ENCODE data around the gene HSF4. TPM values are rescaled to one million over a fixed set of nuclear protein-coding genes. Genes with fewer than 3 reads are reported as not detected.
A peak's percentile ranks its signal among the peaks of the same experiment; 100 is the strongest.

The HSF4 gene
- total RNA-seq, 2 experiments from 2014 or later: 9.3 to 10.1 TPM

DNA sequence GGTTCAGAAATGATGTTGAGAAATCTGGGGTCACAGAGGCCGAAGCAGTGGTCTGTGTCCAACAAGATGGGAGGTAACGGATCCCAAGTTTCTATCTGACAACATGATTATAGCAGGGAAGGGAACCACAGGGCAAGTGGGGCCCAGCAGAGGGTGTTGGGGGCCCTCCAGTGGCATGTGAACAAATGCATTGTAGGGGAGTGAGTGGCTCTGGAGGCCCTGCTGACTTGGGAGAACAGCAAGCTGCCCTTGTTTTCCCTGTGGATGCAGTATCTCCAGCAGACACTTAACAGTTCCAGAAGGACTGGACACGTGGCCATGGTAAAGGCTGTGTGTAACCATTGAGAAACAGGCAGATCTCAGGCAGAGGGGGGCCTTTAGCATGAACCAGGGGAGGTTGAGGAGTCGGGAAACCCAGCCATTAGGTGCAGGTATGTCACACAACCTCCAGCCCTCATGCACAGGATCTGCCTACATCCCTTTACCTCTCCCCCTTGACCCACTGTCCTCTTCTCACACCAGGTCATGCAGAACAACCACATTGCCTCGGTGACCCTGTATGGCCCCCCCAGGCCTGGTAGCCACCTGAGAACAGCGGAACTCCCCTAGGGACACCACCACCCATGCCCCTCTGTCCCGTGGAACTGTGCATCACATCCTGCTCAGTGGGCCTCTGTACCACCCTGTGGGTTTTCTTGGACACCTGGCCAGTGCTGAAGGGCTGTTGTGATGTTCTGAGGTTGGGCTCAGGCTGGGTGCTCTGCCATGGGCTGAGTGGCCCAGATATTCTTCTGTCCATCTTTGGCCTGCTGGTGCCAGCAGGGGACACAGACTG, 17.8 kb upstream of the HSF4 start:
- H3K4me3 Mint-ChIP-seq: no peak overlapping the region
- H3K36me3 Mint-ChIP-seq: peaks cover 47% of the 10 kb centered on the region
- H3K27ac Mint-ChIP-seq: no peak overlapping the region
- no peak for DNase-seq
- peaks cover 21% of the 10 kb centered on the region for H3K27me3 Mint-ChIP-seq
- H3K4me1 Mint-ChIP-seq: peaks cover 5% of the 10 kb centered on the region
- H3K9me3 Mint-ChIP-seq: no peaks in the 10 kb centered on the region

DNA sequence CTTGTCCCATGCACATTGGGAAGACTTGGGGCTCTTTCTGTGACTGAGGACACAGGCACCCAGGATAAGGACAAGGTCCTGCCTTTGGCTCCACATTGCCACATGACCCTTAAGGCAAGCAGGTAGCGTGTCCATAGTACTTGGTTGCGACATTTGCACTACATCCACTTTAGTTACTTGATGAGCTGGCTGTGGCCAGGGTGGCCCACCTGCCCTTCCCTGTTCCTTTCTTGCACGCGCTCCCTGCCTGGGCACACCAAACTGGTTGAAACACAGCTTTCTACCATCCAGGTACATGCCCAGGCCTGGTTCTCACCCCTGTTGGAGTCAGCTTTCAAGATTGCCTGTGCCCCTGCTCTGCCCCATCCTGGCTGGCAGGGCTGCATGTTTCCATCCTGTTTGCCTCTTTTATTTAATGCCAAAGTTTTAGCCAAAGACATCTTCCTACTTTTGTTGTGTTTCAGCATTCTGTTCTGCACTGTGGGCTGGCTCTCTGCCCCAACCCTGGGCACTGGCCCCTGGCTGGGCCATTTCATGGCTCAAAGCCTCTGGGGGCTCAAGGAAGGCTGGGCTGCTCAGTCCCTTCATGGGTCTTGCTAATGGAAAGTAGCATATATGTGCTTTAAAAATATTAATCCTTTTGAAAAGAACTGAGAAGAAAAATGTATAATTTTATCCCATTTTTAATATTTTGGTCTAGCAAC, 17.0 kb upstream of the HSF4 start:
- Mint-ChIP-seq H3K27ac (no peak overlapping the region), H3K36me3 (peaks cover 42% of the 10 kb centered on the region)

DNA sequence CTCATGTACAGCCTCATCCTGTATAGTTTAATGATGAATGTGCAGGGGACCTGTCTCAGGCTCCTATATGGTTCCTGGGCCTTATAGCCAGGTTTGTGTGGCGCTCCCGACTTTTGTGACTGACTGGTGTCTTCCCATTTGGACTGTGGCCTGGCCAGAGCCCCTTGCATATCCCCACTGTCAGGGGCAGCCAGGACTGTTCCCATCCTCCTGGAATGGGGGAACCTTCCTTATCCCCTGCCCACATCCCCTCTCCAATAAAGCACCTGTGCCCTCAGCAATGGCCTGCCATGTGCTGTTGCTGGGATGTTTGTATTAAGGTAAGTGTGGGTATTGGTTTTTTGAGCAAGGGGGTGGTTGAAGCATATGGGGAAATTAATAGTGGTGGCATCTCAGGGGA, 16.3 kb upstream of the HSF4 start:
- no peak overlapping the region for H3K27ac Mint-ChIP-seq
- peaks cover 39% of the 10 kb centered on the region for H3K36me3 Mint-ChIP-seq
- DNase-seq: no peak
- H3K4me1 Mint-ChIP-seq: peaks cover 10% of the 10 kb centered on the region
- H3K9me3 Mint-ChIP-seq: no peaks in the 10 kb centered on the region
- H3K27me3 Mint-ChIP-seq: peaks cover 36% of the 10 kb centered on the region
- H3K4me3 Mint-ChIP-seq: no peak overlapping the region

More for the DNA sequence above, 17.0 kb upstream of the HSF4 start:
- Mint-ChIP-seq H3K4me3 (no peak overlapping the region), H3K27me3 (peaks cover 30% of the 10 kb centered on the region), H3K4me1 (peaks cover 5% of the 10 kb centered on the region), H3K9me3 (no peaks in the 10 kb centered on the region)
- no peak for DNase-seq

DNA sequence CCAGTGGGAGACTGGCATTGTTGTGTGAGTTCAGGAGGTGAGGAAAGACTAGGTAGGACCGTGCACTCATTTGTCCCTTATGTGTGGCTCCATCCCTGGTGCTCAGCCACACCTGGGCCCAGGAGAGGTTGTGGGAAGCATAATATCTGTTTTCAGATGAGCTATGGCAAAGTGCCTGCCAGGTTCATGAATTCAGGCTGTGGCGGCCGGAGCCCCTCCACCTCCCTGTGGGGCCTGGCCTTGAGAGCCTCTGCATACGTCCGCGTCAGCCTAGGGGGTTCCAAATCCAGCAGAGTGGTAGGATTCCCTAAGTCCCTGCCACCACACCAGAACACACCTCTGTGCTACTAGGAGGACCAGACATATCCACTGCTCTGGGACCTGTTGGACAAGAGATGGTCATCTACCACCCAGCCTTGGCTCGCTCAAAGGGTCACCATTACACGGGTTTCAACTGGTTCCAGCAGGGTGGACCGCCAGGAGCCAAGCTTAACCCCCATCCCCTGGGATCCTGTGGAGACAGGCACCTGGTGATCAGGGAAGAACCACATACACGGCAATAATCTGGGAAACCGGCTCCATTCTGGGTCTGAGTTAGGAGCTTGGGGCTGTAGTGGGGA, 15.8 kb upstream of the HSF4 start:
- no peak for DNase-seq
- Mint-ChIP-seq H3K9me3 (no peaks in the 10 kb centered on the region), H3K27ac (no peak overlapping the region), H3K36me3 (peaks cover 37% of the 10 kb centered on the region), H3K4me3 (no peak overlapping the region), H3K27me3 (peaks cover 36% of the 10 kb centered on the region), H3K4me1 (peaks cover 10% of the 10 kb centered on the region)

DNA sequence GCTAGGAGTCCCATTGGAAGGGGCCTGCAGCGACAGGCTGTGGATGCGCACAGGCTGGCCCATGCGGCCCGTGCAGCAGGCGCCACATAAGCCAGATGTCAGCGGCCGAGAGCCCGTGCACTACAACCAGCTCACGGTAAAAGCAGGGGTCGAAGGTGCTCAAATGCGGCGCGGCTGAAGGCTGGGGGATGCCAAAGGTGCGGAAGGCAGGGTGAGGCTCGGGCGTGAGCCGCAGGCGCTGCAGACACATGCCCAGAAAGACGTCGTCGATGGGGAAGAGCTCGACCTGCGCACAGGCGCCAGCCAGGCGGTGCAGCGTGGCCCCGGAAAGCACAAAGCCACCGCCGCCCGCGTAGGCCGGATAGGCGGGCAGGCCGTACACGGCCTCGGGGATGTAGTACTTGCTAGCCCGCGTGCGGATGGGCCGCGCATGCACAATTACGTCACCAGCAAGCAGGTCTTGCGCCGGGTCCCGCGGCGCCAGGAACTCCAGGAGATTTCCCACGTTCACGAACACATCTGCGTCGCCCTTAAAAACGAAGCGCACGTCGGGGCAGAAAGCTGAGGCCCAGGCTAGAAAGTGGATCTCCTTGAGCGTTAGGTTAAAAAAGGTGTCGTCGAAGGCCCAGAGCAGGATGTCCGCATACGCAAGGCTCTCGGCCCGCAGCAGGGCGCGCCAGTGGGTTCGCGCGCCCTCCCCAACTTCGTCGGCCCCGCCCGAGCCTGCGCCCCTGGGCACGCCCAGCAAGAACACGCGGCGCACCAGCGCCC, 15.1 kb upstream of the HSF4 start:
- peaks cover 10% of the 10 kb centered on the region for H3K4me1 Mint-ChIP-seq
- no peaks in the 10 kb centered on the region for H3K9me3 Mint-ChIP-seq
- no peak overlapping the region for H3K4me3 Mint-ChIP-seq
- peaks cover 36% of the 10 kb centered on the region for H3K27me3 Mint-ChIP-seq
- DNase-seq: no peak
- H3K27ac Mint-ChIP-seq: no peak overlapping the region
- H3K36me3 Mint-ChIP-seq: peaks cover 40% of the 10 kb centered on the region

DNA sequence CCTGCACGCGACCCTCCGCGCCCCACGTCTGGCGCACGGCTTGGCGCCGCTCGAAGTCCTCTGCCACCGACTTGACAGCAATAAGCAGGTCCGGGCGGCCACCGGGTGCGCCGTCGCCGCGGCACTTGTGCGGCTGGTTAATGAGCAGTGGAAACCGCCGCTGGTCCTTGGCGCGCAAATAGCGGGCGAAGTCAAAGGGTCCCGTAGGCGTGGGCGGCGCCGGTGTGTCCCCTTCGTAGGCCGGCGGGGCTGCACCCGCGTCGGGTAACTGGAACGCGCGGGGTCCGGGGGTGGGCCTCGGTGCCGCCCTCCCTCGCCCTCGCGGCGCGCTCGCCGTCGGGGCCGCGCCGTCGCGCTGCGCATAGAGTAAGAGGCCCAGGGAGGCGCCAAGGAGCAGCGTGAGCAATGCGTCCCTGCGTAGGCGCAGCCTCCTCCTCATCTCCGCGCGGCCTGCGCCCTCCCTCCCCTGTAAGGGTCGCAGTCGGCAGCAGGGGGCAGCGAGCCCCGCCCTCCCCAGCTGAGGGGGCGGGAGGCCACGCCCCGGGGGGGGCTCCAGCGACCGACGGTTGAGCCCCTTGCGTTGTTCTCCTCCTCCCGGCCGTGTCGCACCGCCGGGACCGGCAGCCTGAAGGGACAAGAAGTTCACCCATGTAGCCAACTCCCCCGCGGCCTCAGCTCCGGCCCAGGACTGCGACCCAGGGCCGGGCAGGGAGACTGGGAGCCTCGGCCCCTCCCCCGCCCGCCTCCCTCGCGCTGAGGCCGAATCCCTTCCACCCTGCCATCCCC, 14.3 kb upstream of the HSF4 start:
- peaks cover 10% of the 10 kb centered on the region for H3K4me1 Mint-ChIP-seq

DNA sequence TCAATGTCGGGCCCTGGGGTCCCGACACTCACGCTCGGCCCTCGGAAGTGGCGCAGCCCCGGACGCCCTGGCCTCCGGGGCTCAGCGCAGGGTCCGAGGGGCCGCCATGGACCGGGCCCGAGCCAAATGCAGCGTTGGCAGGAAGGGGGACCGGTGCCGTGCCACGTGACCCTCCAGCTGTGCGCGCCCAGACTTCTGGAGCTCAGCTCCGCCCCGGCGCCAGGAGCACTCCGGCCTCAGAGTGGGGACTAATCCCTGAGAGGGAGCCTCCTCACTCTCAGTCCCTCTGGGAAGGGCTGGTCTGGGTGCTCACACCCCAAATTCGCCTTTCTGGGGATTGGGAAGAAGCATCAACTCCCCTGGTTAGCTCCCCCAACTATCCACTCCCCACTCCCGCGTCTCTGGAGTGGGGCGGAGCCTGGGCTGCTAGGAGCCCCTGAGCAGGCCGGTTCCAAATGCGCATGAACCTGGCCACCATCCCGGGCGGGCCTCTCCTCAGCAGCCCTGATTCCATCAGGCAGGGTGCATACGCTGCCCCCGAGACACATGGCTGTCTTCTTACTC, 13.6 kb upstream of the HSF4 start, which contains the start of gene B3GNT9:
Gene B3GNT9, minus strand, starts transcription at position 166 of the 564 bp plus-strand sequence. CDS start 513 bp downstream, outside the sequence.
- DNase-seq: no peak

More for the DNA sequence above, 14.3 kb upstream of the HSF4 start:
- Mint-ChIP-seq H3K36me3 (peaks cover 35% of the 10 kb centered on the region), H3K27me3 (peaks cover 36% of the 10 kb centered on the region), H3K9me3 (no peaks in the 10 kb centered on the region), H3K4me3 (peak overlapping the region; percentile 32), H3K27ac (no peak overlapping the region)
- DNase-seq: peak; percentile 71

DNA sequence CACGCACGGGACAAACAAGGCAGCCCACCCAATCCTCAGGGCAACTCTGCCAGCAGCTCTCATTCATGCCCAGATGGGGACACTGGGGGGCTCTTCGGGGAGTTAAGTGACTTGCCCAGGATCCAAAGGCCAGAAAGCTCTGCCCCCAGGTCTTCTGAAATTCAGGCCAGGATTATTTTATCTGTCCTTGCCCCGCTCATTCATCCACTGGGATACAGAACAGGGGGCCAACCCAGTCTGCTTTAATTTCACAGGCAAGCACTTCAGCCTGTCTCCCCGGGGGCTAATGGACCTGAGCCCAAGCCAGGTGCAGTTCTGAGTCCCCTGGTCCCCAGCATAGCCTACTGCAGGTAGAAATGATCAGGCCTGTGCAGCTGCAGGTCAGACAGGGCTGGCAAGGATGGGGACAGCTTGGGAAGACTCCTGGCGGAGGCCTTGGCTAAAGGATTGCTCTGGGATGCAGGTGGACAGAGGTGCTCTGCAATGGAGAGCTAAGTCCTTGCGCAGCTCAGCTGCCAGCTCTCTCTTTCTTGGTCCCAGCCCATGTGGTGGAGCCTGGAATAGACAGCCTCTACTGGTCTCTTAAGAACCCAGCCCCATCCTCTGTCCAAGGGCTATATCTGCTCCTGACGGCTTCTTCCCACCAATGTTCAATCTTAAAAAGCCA, 13.0 kb upstream of the HSF4 start:
- H3K9me3 Mint-ChIP-seq: no peaks in the 10 kb centered on the region
- DNase-seq: no peak
- H3K4me3 Mint-ChIP-seq: peak overlapping the region; percentile 66
- peaks cover 40% of the 10 kb centered on the region for H3K27me3 Mint-ChIP-seq
- H3K36me3 Mint-ChIP-seq: peaks cover 26% of the 10 kb centered on the region
- H3K4me1 Mint-ChIP-seq: peaks cover 15% of the 10 kb centered on the region
- no peak overlapping the region for H3K27ac Mint-ChIP-seq

More for the DNA sequence above, 13.6 kb upstream of the HSF4 start, which contains the start of gene B3GNT9:
- Mint-ChIP-seq H3K9me3 (no peaks in the 10 kb centered on the region), H3K36me3 (peaks cover 31% of the 10 kb centered on the region), H3K27ac (no peak within 1 kb of the TSS), H3K27me3 (peaks cover 38% of the 10 kb centered on the region), H3K4me1 (peaks cover 10% of the 10 kb centered on the region), H3K4me3 (peak within 1 kb of the TSS; percentile 66)

DNA sequence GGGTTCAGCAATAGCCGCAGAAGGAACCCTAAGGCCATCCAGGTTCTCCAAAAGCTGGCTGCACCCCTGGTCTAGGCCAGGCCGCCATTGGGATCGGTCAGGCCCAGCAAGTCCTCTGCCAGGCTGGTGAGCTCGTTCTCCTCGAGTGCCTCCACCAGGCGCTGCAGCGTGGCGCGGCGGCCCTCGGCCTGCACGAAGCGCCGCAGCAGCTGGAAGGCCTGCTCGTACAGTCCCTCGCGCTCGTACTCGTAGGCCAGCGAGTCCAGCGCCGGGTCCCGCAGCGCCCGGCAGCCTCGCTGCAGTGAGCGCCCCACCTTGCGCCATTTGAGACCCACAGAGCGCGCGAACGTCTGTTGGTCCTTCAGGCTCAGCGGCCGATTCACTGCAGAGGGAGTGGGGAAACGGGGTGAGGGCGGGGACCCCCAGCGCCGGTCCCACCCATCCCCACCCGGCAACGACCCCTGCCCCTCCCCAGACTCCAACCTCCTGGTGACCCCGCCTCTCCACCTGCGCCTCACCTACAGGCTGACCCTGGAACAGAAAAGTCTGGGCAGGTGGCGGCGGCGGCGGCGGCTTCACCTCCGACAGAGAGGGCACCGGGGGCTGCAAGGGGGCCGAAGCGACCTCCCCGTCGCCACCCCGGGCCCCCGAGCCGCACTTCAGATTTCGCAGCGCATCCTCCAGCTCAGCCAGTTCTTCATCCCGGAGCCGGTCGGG, 9.8 kb upstream of the HSF4 start:
- peak overlapping the region; percentile 63 for H3K4me3 Mint-ChIP-seq
- H3K4me1 Mint-ChIP-seq: peaks cover 31% of the 10 kb centered on the region
- DNase-seq: no peak
- peaks cover 29% of the 10 kb centered on the region for H3K27me3 Mint-ChIP-seq
- no peak overlapping the region for H3K27ac Mint-ChIP-seq
- H3K36me3 Mint-ChIP-seq: peaks cover 13% of the 10 kb centered on the region
- H3K9me3 Mint-ChIP-seq: no peaks in the 10 kb centered on the region

DNA sequence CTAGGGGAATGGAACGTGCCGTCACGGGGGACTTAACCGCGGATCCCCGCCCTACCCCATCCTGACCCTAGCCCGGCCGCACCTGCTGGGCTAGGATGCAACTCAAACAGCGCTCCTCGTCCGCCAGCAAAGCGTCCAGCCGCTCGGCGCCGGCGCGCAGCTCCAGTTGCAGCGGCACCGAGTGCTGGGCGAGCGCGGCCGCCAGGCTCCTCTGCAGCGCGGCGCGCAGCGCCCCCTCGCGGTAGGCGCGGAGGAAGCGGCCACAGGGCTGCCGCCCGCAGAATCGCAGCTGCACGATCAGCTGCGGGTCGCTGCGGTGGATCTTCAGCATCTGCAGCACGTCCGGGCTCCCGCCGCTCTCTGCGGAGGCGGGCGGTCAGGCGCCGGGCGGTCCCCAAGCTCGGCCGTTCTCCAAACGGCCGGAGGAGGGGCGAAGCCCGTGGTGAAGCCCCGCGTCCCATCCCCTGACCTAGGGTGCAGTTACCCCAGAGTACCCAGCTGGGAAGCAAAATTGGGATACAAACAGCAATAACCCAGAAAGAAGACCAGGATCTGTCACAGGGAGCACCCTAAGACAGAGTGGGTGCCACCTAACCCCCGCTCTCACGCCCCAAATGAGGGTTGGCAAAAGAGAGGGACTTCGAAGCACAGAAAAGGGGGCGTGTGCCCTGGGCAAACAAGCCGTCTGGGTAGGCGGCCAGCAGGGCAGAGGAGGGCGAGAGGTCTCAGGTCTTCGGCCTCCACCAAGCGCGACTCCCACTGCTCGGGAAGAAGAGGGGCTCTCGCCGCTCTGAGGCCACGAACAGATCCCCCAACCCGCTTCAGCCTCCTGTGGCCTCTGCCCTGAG, 9.0 kb upstream of the HSF4 start:
- H3K36me3 Mint-ChIP-seq: peaks cover 13% of the 10 kb centered on the region
- H3K9me3 Mint-ChIP-seq: no peaks in the 10 kb centered on the region
- H3K4me1 Mint-ChIP-seq: peaks cover 31% of the 10 kb centered on the region
- DNase-seq: peak; percentile 87
- H3K27me3 Mint-ChIP-seq: peaks cover 29% of the 10 kb centered on the region
- no peak overlapping the region for H3K27ac Mint-ChIP-seq
- peak overlapping the region; percentile 63 for H3K4me3 Mint-ChIP-seq

DNA sequence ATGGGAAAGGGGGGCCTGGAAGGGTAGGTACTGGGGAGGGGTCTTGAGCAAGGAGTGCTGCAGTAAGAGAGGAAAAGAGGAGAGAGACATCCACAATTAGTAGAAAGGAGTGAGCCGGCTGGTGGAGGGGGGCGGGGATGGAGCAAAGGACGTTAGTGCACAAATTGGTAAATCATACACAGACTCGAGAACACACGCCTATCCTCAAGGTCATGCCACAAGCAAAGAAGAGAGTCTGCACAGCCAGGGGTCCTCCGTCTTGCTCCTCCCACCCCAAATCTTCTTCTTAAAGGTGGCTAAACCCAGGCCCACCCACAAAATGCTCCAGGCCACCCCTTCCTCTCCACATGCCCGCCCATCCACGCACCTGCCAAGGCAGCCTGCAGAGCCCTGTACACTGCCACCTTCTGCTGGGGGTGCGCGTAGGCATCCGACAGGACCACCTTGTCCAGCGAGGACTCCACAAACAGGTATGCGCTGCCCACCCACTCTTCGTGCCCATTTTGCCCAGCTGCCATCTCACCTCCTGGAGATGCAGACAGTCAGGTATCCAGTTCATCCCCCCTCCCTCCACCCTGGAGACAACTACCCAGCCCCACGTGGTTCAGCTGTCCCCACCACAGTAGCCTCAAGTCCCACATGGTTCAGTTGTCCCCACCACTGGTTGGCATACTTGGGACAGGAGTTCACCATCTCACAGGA, 8.3 kb upstream of the HSF4 start:
- Mint-ChIP-seq H3K4me1 (peaks cover 28% of the 10 kb centered on the region), H3K27me3 (peaks cover 29% of the 10 kb centered on the region), H3K9me3 (no peaks in the 10 kb centered on the region)

More for the DNA sequence above, 8.3 kb upstream of the HSF4 start:
- Mint-ChIP-seq H3K27ac (no peak overlapping the region), H3K4me3 (no peak overlapping the region), H3K36me3 (peaks cover 15% of the 10 kb centered on the region)
- DNase-seq: no peak

Measured in activated naive CD8-positive, alpha-beta T cell treated with anti-CD3 and anti-CD28 coated beads for 36 hours (primary cell).